GM12892 (cell line): ENCODE data around the gene MXRA8.
"Not testable (repeated sequence)": the region's sequence is repeated elsewhere in the genome, so short reads cannot be mapped to it uniquely, and the experiment has no call there.

Experiments used
- DNase-seq: peaks from one replicate; pipeline ENCODE4 v3.0.0; 2011; ENCODE audit not compliant: insufficient read length
- FAIRE-seq: peaks from 2 replicates; lab custom pipeline; 2011; peaks lifted over from hg19 to GRCh38; lab: Jason Lieb, UNC
- POLR2A ChIP-seq: IDR thresholded peaks from 2 replicates; pipeline ENCODE4 v1.6.1; 2011; ENCODE audit warnings: low read depth, low read length, control low read depth
- POLR2AphosphoS5 ChIP-seq: IDR thresholded peaks from 2 replicates; pipeline ENCODE4 v1.6.1; 2011; ENCODE audit warnings: low read depth, low read length, control low read depth
- TAF1 ChIP-seq: IDR thresholded peaks from 2 replicates; pipeline ENCODE4 v1.6.1; 2011; ENCODE audit warnings: low read depth, mild to moderate bottlenecking, control low read depth, low read length, borderline replicate concordance

The MXRA8 gene

DNA sequence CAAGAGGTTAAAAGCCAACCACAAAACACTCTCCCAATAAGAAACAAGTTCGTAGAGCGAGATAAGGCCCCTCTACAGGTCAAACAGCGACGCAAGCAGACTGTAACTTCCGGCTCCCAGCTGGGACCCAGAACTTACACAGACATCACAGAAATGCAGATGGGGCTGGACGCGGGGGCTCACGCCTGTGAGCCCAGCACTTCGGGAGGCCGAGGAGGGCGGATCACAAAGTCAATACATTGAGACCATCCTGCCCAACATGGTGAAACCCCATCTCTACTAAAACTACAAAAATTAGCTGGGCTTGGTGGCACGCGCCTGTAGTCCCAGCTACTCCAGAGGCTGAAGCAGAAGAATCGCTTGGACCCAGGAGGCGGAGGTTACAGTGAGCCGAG lies 29.7 kb upstream of the MXRA8 start:
- DNase-seq (no peak), FAIRE-seq (no peak)
- TF ChIP-seq TAF1 (no peak), POLR2A (no peak), POLR2AphosphoS5 (no peak)

DNA sequence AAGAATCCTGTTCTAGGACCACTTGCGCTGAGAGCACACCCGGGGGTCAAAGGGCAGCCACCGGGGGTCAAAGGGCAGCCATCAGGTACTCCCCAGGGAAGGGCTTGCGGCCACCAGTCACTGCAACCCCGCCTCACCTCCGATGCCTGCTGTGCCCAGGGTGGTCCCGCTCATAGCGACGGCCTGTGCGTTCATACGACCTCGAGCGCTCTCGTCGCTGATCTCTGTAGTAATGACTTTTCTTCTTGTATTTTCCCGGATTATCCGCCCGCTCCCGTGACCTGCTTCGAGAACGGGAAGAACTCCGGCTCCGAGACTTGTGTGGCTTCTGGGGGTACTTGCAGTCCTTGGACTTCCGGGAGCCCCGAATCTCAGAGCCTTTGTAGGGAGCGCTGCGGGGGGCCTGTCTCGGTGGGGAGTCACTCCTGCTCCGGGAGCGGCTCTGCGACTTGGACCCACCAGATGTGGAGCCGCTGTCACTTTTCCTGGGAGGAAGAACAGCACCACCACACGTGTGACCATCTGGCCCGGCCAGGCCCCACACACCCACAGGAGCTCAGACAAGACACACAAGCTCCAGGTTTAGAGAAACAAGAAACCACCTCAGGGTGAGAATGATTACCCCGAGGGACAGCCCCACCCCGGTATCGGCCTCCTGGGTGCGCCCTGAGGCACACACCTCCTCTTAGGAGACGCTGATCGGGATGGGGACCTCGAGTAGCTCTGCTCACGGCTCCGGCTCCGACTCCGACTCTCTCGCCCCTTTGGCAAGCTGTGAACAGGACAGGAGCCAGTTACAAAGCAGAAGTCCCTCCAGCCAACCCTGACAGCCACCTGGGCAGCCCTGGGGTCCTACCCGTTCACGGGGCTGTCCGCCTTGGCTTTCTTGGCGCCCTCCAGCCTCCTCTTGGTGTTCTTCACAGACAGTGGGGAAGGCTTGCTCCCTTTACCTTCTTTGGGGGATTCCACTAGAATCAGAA lies 29.0 kb upstream of the MXRA8 start:
- FAIRE-seq (no peak), DNase-seq (no peak)
- TF ChIP-seq TAF1: no peak
- TF ChIP-seq POLR2A: no peak
- TF ChIP-seq POLR2AphosphoS5: no peak

DNA sequence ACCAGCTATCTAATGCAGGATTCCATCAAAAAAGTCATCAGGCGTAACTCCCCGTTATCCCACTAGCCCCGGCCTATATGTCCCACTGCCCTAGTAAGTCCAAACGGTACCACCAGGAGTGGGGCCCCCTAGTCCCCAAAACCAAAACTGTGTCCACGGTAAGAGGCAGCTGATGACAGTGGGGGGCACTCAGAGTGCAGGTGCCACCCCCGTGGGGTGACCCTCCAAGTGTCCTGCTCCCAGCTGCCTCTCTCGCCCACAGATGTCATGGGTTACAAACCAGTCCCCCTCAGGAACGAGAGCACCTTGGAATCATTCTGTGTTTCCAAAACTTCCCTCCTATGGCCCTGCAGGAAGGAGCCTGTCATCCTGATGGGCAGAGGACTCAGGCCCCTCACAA lies 27.6 kb upstream of the MXRA8 start:
- FAIRE-seq (no peak), DNase-seq (no peak)
- TF ChIP-seq TAF1 (no peak), POLR2A (no peak; the same call in 1 of the 2 replicates), POLR2AphosphoS5 (peak; percentile 55; the same call in 1 of the 2 replicates)

DNA sequence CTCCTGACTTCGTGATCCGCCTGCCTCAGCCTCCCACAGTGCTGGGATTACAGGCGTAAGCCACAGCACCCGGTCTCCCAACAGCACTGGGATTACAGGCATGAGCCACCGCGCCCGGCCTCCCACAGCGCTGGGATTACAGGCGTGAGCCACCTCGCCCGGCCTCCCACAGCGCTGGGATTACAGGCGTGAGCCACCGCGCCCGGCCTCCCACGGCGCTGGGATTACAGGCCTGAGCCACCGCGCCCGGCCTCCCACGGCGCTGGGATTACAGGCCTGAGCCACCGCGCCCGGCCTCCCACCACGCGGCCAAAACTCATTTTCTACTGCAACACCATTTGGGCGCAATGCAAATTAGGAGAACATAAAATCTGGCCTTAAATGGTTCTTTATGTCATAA lies 27.0 kb upstream of the MXRA8 start:
- not testable (repeated sequence) for FAIRE-seq, DNase-seq

DNA sequence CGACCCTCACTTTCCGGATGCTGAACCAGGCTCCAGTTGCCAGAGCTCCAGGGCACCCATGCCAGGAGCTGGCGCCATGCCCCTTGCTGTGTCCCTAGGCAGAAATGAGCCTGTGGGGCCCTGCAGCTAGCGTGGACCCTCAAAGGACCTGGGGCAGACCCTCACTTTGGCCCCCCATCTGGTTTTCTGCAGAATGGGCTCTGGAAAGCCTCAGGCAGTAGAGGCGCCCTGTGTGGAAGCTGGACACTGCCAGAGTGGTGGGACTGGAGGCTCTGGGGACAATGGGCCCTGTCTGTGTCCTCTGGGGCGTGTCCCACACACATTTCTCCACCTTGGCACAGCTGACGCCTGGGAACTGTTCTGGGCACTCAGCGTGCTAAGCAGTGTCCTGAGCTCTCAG lies 22.9 kb upstream of the MXRA8 start:
- FAIRE-seq (no peak), DNase-seq (no peak)
- no peak for TF ChIP-seq POLR2AphosphoS5
- no peak for TF ChIP-seq TAF1
- TF ChIP-seq POLR2A: no peak

DNA sequence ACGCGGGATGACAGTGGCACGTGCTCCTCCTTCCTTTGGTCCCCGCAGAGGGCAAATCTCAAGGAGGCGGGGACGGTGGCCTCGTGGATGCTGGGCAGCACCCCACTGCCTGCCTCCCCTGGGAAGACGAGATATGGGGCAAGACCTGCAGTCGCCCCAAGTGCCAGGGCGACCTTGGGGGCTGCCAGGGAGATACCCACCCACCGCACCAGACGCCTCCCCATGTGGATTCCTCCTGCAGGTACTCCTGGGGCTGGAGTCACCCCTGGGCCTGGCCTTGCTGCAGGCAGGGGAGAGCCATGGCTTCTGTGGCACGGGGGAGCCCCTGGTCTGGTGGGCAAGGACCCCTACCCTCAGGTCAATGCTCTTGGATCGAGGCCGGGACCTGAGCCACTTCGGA lies 22.5 kb upstream of the MXRA8 start:
- TF ChIP-seq POLR2A: no peak
- no peak for TF ChIP-seq POLR2AphosphoS5
- TF ChIP-seq TAF1: no peak
- FAIRE-seq (no peak), DNase-seq (no peak)

DNA sequence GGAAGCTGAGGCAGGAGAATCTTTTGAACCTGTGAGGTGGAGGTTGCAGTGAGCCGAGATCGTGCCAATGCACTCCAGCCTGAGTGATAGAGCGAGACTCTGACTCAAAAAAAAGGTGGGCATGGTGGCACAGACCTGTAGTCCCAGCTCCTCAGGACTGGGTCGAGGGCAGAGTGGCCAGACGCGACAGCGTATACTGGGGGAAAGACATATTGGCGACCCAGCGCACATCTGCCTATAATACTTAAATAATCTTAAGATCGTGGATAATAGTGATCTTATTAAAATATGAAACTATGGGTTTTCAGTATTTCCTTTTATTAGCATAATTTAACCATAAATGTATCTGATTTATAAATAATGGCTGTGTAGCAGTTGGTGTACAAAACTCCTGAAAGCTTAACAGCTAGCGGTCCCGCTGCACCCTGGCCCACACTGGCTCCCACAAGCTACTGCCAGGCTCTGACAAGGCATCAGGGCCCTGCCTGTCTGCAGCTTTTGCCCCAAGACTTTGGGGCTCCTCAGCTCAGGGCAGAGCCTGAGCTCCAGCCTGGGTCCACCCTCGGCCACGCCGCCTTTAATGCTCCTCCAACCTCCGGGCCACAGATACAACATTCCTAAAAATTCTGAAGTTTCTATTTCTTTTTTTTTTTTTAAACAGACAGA lies 19.3 kb upstream of the MXRA8 start:
- TF ChIP-seq POLR2A (no peak), TAF1 (no peak), POLR2AphosphoS5 (no peak)
- FAIRE-seq: no peak
- no peak for DNase-seq

DNA sequence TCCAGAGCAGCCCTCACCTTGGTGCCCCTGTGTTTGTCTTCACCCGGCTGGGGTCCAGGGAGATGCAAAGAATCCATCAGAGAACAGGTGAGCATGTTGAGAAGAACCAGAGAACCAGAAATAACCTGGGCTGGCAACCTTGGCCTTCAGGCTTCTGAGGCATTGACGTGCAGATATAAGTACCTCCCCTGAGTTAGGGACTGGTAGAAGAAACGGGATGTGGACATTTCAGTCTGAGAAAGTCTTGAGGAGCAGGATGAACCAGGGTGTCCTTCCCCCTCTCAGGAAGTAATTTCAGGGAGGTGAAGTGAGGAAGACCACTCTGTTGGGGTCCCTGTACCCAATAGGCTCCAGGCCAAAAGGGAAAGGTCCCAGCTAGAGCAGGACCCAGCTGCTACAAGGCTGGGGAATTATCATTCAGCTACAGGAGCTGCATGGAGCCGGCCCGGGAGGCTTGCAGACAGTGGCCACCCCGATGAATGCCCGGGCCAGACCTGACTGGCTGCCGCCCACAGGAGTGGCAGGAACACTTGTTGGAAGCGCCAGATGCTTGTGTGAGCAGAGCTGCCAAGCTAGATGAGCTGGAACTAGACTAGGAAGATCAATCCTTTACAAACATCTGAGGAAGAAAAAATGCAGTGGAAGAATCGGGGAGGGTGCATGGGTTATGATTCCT lies 18.3 kb upstream of the MXRA8 start:
- no peak for FAIRE-seq

DNA sequence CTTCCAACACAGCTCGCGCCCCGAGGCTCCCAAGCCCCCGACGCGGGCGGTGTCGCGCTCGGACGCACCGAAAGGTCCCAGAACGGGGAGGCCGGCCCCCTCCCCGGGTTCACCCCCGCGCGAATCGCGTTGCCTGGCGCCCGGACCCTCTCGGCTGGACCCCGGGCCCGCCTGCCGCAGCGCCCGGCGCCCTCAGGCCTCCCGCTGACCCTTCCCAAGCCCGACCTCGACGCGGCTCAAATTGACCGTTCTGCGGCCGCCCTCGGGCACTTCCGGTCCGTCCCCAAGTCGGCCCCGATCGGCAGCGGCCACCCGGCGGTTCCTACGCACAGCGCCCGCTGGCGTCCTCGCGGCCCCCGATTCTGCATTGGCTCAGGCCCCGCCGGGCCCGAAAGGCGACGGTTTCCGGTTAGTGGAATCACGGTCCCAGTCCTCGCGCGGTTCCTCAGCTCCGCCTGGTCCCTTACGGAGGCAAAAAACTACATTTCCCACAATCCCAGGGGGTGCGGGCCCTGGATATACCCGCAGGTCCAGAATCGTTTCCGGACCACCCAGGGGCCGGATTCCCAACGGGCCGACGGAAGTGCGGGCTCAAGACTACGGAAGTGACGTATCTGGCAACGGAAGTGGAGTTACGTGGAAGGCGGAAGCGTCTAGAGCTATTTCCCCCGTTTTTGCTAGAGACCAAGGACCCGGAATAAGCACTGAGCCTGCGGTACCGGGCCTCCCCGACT lies 16.7 kb upstream of the MXRA8 start, which contains the start of gene AURKAIP1:
Gene AURKAIP1, minus strand, starts transcription at position 279 of the 734 bp plus-strand sequence. CDS start 451 bp downstream, outside the sequence.
- FAIRE-seq (peak; percentile 100), DNase-seq (peak; percentile 99)
- TF ChIP-seq TAF1: peak; percentile 35; the same call in 1 of the 2 replicates
- peak; percentile 59; the same call in 1 of the 2 replicates for TF ChIP-seq POLR2A
- peak; percentile 50; the same call in 1 of the 2 replicates for TF ChIP-seq POLR2AphosphoS5

More for the DNA sequence above, 18.3 kb upstream of the MXRA8 start:
- TF ChIP-seq TAF1 (no peak), POLR2AphosphoS5 (no peak), POLR2A (no peak)
- DNase-seq: no peak

DNA sequence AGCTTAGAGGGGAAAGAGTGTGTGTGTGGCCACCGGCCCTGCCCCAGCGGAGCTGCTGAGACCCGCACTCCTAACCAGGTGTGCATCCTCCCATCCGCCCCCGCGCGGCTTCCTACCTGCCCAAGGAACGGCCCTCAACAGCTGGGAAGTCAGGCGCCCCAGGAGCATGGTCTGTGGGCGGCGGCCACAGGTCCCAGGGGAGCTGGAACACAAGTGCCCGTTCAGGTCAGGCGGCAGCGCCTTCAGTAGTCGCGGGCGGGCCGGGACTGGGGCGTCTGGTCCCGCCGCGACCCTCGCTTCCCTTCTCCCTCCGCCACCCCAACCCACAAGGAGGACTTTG lies 16.2 kb upstream of the MXRA8 start:
- TF ChIP-seq POLR2AphosphoS5 (no peak), TAF1 (no peak), POLR2A (no peak)
- FAIRE-seq (no peak), DNase-seq (no peak)
